NCI-H2107 treated with DMSO at 0.1 percent for 48 hours (cell line): Measurements from ENCODE around the gene TAC3.

ENCODE experiments used
- DNase-seq: peaks from one replicate; lab custom pipeline; 2025; ENCODE audit not compliant: unreplicated experiment; lab: John Stamatoyannopoulos, UW

Gene TAC3

DNA sequence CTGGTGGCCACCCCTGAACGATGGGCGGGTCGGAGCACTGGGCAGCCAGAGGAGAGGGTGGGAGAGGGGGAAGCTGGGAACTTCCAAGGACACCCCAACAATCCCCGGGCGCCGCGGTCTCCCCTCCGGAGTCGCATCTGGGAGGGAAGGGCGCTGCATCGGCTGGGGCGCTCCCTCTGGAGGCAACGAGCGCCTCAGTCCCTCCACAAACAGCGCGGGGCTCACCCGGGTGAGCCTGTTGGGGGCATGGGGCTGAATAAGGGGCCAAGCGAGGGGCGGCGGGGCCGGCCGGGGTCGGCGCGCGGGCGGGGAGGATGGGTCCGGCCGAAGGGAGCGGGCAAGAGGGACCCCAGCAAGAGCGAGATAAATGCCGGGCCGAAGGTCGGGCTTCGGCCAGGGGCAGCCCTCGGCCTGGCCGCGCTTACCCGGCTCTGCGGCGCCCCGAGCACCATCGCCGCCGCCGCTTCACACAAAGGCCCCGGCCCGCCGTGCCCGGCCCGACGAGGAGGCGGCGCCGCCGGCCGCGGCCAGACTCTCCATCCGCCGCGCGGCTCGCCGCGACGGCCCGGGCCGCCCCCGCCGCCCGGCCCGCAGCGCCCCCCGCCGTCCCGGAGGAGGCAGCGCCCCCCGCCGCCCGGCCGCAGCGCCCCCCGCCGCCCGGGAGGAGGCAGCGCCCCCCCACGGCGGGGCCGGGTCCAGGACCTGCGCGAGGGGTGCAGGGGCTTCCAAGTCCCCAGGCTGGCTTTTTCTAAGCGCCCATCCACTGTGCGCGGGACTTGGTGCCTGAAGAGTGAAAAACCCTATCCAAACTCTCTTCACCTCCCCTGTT is 10.1 kb downstream of the TAC3 start, which contains the start of gene ZBTB39:
Gene ZBTB39 (minus strand): TSS at position 567 of the 829 bp plus-strand sequence. CDS start 1,629 bp downstream, outside the sequence.
- peak; percentile 24 for DNase-seq

- DNase-seq = no peak
Observed at GRCh38 chr12:57004651-57005050, 11.7 kb downstream of the TAC3 start.

DNA sequence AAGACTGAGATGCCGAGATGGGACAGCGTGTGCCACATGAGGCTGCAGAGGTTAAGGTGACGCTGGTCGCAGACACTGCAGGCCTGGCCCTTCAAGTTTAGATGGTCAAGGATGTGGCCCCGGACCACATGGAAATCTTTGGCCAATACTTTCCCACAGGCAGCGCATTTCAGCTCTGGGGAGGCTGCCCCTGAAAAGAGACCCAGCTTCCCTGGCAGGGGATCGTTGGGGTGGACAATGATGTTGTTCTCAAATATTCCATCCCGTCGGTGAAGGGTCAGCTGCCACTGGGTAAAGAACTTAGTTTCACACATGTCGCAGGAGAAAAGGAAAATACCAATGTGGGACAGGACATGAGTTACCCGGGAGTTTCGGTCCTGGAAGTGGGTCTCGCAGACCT is 12.9 kb downstream of the TAC3 start:
- DNase-seq = no peak

DNA sequence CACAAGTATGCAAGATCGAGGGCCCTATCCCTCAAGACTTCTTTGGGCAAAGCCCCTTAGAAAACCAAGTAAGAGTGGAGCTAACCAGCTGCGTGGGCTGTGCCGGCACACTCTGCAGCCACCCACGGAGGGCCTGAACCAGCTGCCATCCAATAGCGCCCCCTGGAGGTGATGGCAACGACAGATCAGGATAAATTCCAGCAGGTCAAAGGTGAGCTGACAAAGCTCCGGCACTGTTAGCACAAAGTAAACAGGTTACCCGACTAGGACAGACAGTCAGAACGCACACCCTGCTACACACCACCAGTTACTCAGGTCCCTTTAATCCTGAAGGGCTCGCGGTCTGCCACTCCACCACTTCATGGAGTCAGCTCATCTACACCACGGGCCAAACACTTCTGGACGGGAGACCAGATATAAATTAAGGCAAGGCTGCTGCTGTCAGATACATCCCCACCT is 14.9 kb downstream of the TAC3 start:
- DNase-seq = no peak

GRCh38 chr12:57000393-57000792 is 15.9 kb downstream of the TAC3 start:
- DNase-seq = no peak

DNA sequence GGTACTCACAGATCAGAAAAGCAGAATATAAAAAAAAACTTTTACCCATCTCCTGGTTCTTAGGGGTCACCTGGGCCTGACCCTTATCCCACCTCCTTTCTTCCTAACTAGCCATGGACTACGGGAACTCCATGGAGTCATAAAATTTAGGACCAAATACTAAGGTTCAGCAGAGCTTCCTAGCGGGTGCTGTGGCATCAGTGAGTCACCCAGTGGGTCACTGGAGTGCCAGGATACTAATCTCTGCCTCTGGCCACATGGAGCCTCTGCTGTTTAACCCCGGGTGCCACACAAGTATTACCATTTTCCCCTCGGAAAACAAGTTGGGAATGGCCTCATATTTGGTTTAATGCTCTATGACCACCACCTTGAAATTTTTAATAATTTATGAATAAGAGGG is 16.9 kb downstream of the TAC3 start:
- DNase-seq = no peak

GRCh38 chr12:56998981-56999380 is 17.3 kb downstream of the TAC3 start:
- DNase-seq = no peak

- no peak for DNase-seq
Observed at GRCh38 chr12:56998316-56998715, 18.0 kb downstream of the TAC3 start.

GRCh38 chr12:56996793-56997545 is 19.4 kb downstream of the TAC3 start:
- DNase-seq = no peak

DNA sequence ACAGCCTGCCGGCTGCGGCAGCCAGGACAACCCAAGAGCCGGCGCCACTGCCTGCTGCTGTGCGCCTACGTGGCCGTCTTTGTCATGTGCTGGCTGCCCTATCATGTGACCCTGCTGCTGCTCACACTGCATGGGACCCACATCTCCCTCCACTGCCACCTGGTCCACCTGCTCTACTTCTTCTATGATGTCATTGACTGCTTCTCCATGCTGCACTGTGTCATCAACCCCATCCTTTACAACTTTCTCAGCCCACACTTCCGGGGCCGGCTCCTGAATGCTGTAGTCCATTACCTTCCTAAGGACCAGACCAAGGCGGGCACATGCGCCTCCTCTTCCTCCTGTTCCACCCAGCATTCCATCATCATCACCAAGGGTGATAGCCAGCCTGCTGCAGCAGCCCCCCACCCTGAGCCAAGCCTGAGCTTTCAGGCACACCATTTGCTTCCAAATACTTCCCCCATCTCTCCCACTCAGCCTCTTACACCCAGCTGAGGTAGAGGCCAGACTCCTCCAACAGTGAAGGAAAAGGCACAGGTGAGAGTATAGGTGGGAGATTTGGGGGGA is 20.3 kb downstream of the TAC3 start:
- DNase-seq = no peak

DNA sequence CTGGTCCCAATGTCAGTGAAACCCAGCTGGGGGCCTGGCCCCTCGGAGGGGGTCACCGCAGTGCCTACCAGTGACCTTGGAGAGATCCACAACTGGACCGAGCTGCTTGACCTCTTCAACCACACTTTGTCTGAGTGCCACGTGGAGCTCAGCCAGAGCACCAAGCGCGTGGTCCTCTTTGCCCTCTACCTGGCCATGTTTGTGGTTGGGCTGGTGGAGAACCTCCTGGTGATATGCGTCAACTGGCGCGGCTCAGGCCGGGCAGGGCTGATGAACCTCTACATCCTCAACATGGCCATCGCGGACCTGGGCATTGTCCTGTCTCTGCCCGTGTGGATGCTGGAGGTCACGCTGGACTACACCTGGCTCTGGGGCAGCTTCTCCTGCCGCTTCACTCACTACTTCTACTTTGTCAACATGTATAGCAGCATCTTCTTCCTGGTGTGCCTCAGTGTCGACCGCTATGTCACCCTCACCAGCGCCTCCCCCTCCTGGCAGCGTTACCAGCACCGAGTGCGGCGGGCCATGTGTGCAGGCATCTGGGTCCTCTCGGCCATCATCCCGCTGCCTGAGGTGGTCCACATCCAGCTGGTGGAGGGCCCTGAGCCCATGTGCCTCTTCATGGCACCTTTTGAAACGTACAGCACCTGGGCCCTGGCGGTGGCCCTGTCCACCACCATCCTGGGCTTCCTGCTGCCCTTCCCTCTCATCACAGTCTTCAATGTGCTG is 21.0 kb downstream of the TAC3 start:
- no peak for DNase-seq

DNA sequence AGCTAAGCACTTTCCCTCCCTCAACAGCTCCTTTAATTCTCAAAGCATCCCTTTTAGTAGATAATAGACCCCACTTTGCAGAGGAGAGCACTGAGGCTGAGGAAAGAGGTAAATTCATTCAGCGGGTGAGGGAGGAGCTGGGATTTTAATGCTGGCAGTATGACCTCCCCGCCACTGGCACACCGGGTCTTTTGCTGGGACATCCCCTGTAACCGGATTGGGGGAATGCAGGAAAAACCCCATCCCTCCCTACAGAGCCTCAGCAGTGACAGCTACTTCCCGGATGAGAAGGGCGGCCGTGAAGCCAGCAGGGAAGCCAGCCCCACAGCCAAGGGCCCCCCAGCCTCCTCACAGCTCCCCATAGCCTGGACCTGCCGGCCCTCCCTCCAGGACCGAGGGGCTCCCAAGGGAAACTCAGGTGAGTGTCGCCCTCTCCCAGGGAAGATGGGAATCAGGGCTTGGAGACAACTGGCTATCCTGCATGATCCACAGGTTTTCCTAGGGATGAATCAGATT is 22.0 kb downstream of the TAC3 start:
- DNase-seq = no peak

GRCh38 chr12:56993346-56993745 is 23.0 kb downstream of the TAC3 start:
- DNase-seq = no peak

- no peak for DNase-seq
Observed at GRCh38 chr12:56991319-56992246, 24.7 kb downstream of the TAC3 start.

DNA sequence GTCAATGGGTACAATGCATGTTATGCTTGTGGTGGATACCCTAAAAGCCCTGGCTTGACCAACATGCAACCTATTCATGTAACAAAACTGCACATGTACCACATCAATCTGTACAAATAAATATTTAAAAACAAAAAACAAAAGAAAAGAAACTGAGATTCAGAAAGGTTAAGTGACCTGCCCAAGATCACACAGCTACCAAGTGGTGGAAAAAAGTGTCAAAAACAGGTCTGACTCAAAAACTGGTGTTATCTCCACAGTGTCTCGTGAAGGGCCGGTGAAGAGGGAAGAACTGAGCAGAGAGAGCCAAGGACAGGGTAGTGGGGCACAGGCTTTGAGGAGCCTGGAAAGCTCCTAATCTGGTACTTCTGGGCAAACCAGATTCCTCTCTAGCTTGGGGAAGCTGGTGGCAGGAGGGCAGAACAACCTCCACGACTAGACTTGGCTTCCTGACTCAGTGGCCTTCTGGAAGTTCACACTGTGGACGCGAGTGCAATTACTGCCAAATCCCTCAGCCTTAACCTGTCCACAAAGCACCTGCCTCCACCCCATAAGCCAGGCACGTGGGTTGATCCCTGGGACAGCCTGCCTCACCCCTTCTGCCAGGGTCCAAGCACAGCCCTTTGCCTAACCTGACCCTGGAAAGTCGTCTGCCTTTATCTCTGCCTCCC is 25.5 kb downstream of the TAC3 start:
- DNase-seq = no peak

DNA sequence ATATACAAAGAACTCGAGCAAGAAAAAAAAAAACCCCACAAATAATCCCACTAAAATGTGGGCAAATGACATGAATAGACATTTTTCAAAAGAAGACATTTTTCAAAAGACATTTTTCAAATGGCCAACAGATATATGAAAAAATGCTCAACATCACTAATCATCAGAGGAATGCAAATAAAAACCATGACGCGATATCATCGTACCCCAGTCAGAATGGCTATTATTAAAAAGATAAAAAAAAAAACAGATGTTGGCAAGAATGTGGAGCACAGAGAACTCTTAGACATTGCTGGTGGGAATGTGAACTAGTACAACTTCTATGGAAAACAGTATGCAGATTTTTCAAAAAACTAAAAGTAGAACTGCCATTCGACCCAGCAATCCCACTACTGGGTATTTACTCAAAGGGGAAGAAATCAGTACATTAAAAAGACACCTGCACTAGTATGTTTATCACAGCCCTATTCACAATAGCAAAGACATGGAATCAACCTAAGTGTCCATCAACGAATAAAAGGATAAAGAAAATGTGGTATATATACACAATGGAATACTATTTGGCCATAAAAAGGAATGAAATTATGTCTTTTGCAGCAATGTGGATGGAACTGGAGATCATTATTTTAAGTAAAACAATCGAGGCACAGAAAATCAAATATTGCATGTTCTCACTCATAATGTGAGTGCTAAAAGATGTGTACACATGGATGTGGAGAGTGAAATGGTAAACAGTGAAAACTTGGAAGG is 26.3 kb downstream of the TAC3 start:
- DNase-seq = no peak

GRCh38 chr12:56988207-56988739 is 28.1 kb downstream of the TAC3 start:
- no peak for DNase-seq

- peak; percentile 77 for DNase-seq
Observed at GRCh38 chr12:56987551-56988053, 28.7 kb downstream of the TAC3 start.
